Thoracic aorta (tissue), 2 donors: ENCODE measurements around the gene DHPS. TPM values are rescaled to one million over a fixed set of nuclear protein-coding genes. Genes with fewer than 3 reads are reported as not detected.

ENCODE experiments used
- ATAC-seq: fragments of 150-250 bp; one replicate; pipeline ENCODE4 v1.8.0; 2017; ENCODE audit warnings: low read depth; ENCODE audit not compliant: insufficient number of reproducible peaks, low FRiP score
- DNase-seq: peaks from one replicate; pipeline ENCODE4 v3.0.0-alpha.2; 2020; ENCODE audit warnings: low spot score
- H3K27ac ChIP-seq, 2 donors: fragments of 200-600 bp; sonication (generic); 1 replicate in 1 of 2; 2 replicates in 1 of 2; pipeline ENCODE4 v1.5.1; 2016; ENCODE audit warnings: mild to moderate bottlenecking in 2 of 2, moderate library complexity in 2 of 2
- H3K27me3 ChIP-seq: fragments of 200-600 bp; sonication (generic); replicated peaks from 2 replicates; pipeline ENCODE4 v1.6.0; 2016; ENCODE audit warnings: mild to moderate bottlenecking; ENCODE audit not compliant: insufficient read depth
- H3K36me3 ChIP-seq: fragments of 200-600 bp; sonication (generic); one replicate; pipeline ENCODE4 v1.5.1; 2016
- H3K4me1 ChIP-seq, 2 donors: fragments of 200-600 bp; sonication (generic); 1 replicate in 1 of 2; 2 replicates in 1 of 2; pipeline versions ENCODE4 v1.5.1 to v1.6.0; 2016; ENCODE audit warnings: low read depth in 2 of 2, mild to moderate bottlenecking in 1 of 2; ENCODE audit not compliant: control insufficient read depth in 1 of 2
- H3K4me3 ChIP-seq: fragments of 200-600 bp; sonication (generic); 2 replicates; pipeline ENCODE4 v1.5.1; 2016; ENCODE audit warnings: mild to moderate bottlenecking
- H3K9me3 ChIP-seq: fragments of 200-600 bp; sonication (generic); 2 replicates; pipeline ENCODE4 v1.5.1; 2016
- CTCF ChIP-seq: fragments of 200-600 bp; sonication (generic); IDR thresholded peaks from one replicate; pipeline ENCODE4 v1.5.1; 2019; ENCODE audit warnings: antibody characterized with exemption
- total RNA-seq, 2 donors: library from RNA; depleted of rRNA; stranded (reverse); fragments of >200 nt; gene quantifications; one replicate each; pipeline versions ENCODE4 v1.1.0 to v1.2.3, GENCODE V29; 2016

Gene DHPS
- total RNA-seq, 2 donors from 2014 or later: 101 to 114 TPM

GRCh38 chr19:12667731-12668302, 13.9 kb downstream of the DHPS start:
- Histone ChIP-seq H3K27ac (no peak overlapping the region), H3K9me3 (no peaks in the 10 kb centered on the region), H3K36me3 (peaks cover 7% of the 10 kb centered on the region), H3K4me3 (peak overlapping the region; percentile 84), H3K27me3 (no peaks in the 10 kb centered on the region), H3K4me1 (peaks cover 25 to 43% of the 10 kb centered on the region in 2 donors)
- ATAC-seq: no peak
- TF ChIP-seq CTCF: no peak
- no peak for DNase-seq

DNA sequence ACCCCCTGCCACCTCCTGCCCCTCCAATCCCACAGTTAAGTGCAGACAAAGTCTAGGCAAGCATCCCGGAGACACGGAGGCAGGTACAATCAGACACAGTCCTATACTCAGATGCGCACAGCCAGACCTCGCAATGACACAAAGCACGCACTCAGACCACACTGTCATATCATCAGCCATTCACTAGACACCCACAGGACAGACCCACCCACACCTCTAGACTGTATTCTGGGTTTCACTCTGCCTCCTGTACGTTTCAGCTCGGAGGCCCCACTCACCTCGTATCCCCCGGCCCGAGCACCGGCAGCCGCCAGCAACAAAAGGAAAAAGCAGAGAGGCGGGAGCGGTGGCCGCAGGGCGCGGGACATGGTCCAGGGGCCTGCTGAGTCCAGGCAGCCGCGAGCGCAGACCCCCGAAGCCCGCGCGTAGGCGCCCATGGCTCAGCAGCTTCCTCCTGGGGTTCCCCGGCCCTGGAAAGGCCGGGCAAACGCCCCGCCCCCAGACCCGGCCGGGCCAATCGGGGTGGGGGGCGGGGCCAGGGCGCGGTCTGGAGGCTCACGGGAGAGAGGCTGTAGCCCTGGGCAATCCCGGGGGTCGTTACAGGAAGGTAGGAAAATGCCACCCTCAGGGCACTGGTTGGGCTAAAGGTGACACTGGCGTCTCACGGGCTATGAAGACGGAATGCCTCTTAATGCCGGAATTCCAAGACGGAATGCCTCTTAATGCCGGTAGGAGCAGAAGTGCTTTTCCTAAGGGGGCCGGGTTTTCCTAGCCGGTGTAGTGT, 15.2 kb downstream of the DHPS start, which contains the start of the genes MAN2B1 and WDR83:
MAN2B1 (minus strand) TSS at position 478 of the 784 bp plus-strand sequence; CDS start at position 437, 41 bp downstream.
WDR83 (plus strand) TSS at position 543 of the 784 bp plus-strand sequence. CDS start 2,984 bp downstream, outside the sequence.
- peak within 1 kb of the TSS; percentile 91 for H3K4me3 ChIP-seq
- no peak for DNase-seq
- no peak for ATAC-seq
- H3K9me3 ChIP-seq: no peaks in the 10 kb centered on the region
- peaks cover 8% of the 10 kb centered on the region for H3K36me3 ChIP-seq
- H3K27ac ChIP-seq: peak within 1 kb of the TSS; percentile 62 to 71
- H3K4me1 ChIP-seq: peaks cover 25 to 43% of the 10 kb centered on the region in 2 donors
- H3K27me3 ChIP-seq: no peaks in the 10 kb centered on the region
- no peak for TF ChIP-seq CTCF

DNA sequence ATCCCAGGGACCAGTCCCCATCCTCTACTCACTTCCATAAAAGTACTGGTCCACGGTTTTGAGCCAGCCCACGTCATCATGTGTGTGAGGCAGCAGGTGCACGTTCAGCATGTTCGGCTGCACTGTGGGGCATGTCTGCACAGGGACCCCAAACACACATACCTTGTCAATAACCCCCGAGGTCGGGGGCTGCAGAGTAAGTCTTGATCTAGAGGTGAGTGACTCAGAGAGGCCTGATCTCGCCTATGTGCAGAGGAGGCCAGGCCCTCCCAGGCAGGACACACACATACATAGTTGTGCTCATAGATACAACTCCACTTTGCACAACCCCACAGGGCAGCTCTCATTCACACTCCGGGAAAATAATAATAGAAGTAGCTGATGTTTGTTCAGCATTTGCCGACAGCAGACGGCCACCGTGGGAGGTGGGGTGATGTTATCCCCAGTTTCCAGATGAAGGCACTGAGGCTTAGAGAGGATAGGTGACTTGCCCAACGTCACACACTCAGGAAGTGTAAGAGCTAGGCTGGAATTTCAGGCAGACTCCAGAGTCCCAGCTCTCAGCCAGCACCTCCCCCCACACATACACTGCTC, 15.9 kb downstream of the DHPS start:
- Histone ChIP-seq H3K27me3 (no peaks in the 10 kb centered on the region), H3K4me1 (peaks cover 23 to 39% of the 10 kb centered on the region in 2 donors), H3K4me3 (peak overlapping the region; percentile 91), H3K27ac (peak overlapping the region in 1 of 2 donors; percentile 62), H3K36me3 (peaks cover 15% of the 10 kb centered on the region), H3K9me3 (no peaks in the 10 kb centered on the region)
- TF ChIP-seq CTCF: no peak
- ATAC-seq (no peak), DNase-seq (no peak)

- no peak for ATAC-seq
These were observed 16.5 kb downstream of the DHPS start for GRCh38 chr19:12665281-12665573.

More at GRCh38 chr19:12665281-12665573, 16.5 kb downstream of the DHPS start:
- H3K4me3 ChIP-seq: peak overlapping the region; percentile 91
- DNase-seq: no peak
- no peak overlapping the region for H3K27ac ChIP-seq
- no peak for TF ChIP-seq CTCF
- peaks cover 18 to 33% of the 10 kb centered on the region in 2 donors for H3K4me1 ChIP-seq
- H3K9me3 ChIP-seq: no peaks in the 10 kb centered on the region
- H3K27me3 ChIP-seq: no peaks in the 10 kb centered on the region
- H3K36me3 ChIP-seq: peaks cover 20% of the 10 kb centered on the region
